AG04450 (cell line): ENCODE measurements around the gene CNTN6. TPM values are rescaled to one million over a fixed set of nuclear protein-coding genes. Genes with fewer than 3 reads are reported as not detected.

Source experiments
- CTCF ChIA-PET: fragments of 300-600, 350-600 bp; formaldehyde crosslinking; extraction: SDS; loops from one replicate; lab custom pipeline; 2022; ENCODE audit warnings: antibody characterized with exemption, inconsistent platforms; lab: Charles Lee
- POLR2A ChIA-PET: fragments of 350-600 bp; formaldehyde crosslinking; extraction: SDS; loops from one replicate; lab custom pipeline; 2021; ENCODE audit warnings: antibody characterized with exemption, inconsistent platforms; lab: Yijun Ruan, JAX
- DNase-seq: peaks from one replicate; pipeline ENCODE4 v3.0.0-alpha.2; 2011; ENCODE audit warnings: low read depth, low spot score
- H3K27ac ChIP-seq: one replicate; pipeline ENCODE4 v1.5.1; 2012; ENCODE audit warnings: low read depth, low read length, control low read depth
- H3K27me3 ChIP-seq: one replicate; pipeline ENCODE4 v1.6.0; 2012; ENCODE audit warnings: low read length; ENCODE audit not compliant: control insufficient read depth, insufficient read depth
- H3K4me3 ChIP-seq: 2 replicates; pipeline ENCODE4 v1.5.1; 2011; ENCODE audit warnings: mild to moderate bottlenecking, low read depth, low read length, control low read depth
- H3K9me3 ChIP-seq: 2 replicates; pipeline ENCODE4 v1.5.1; 2012; ENCODE audit warnings: low read length; ENCODE audit not compliant: control insufficient read depth, insufficient read depth
- polyA plus RNA-seq: library from polyadenylated mRNA; depleted of rRNA; stranded (reverse); fragments of >200 nt; gene quantifications from 2 replicates; pipeline ENCODE4 v1.2.3, GENCODE V29; 2011
- TF ChIP-seq, protein P1 (sequence below): IDR thresholded peaks from 2 replicates; pipeline ENCODE4 v1.5.1; 2011; ENCODE audit warnings: low read depth, low read length, control low read depth, inconsistent platforms

CNTN6 gene
- polyA plus RNA-seq, 1 experiment, result not detected

DNA sequence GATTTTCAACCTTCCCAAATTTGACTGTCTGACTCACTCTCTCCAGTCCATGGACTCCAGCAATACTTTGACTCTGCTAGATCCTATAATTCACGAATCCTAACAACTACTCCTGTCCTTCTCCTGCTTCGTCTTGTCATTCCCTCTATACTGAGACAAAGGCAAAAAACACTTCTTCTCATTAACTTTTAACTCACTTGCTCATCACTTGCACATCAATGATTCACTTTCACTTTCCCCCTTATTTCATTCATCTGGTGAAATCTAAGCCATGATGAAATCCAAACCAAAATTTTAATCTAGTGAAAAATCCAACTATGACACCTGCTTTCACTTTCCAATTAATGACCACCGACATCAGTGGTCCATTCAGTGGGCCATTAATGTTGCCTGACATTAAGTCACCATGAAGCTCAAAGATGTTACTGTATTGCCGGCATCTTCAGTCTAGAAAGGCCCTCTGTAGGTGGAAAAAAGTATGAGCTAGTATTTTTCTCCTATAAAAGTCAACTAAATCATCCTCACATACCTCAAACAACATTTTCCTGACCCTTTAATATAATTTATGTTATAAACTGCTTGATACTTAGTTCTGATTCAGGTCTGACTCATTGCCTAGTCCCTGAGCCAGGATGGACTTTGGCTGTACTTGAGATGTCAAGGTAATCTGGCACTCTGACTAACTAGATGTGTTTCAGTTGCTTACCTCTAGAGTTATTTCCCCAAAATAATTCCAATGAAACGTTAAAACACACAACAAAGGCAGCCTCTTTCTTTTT, 158.6 kb downstream of the CNTN6 start:
- ChIA-PET POLR2A (no interaction called here), CTCF (no interaction called here)
- Histone ChIP-seq H3K9me3 (peaks cover 3% of the 10 kb centered on the region; the same call in 1 of the 2 replicates), H3K27me3 (no peaks in the 10 kb centered on the region), H3K4me3 (no peak overlapping the region), H3K27ac (no peak overlapping the region)
- no peak for DNase-seq
- TF ChIP-seq, protein P1, sequence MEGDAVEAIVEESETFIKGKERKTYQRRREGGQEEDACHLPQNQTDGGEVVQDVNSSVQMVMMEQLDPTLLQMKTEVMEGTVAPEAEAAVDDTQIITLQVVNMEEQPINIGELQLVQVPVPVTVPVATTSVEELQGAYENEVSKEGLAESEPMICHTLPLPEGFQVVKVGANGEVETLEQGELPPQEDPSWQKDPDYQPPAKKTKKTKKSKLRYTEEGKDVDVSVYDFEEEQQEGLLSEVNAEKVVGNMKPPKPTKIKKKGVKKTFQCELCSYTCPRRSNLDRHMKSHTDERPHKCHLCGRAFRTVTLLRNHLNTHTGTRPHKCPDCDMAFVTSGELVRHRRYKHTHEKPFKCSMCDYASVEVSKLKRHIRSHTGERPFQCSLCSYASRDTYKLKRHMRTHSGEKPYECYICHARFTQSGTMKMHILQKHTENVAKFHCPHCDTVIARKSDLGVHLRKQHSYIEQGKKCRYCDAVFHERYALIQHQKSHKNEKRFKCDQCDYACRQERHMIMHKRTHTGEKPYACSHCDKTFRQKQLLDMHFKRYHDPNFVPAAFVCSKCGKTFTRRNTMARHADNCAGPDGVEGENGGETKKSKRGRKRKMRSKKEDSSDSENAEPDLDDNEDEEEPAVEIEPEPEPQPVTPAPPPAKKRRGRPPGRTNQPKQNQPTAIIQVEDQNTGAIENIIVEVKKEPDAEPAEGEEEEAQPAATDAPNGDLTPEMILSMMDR, result no peak

DNA sequence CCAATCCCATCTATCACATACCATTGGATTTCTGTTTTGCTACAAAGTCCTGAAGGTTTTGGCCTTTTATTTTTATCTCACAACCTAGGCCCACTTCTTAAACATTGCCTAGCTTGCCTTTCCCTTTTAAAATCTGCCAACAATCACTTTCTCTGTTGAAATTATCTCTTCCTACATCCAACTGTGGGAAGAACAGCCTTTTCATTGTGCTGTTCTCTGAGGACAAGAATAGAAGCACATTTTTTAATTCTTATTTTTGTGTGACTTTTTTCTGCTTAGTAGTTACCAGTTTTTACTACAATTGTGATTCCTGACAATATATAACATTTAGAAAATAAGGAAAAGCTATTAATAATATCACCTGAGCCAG, 159.2 kb downstream of the CNTN6 start:
- Histone ChIP-seq H3K27ac (no peak overlapping the region), H3K27me3 (no peaks in the 10 kb centered on the region), H3K4me3 (no peak overlapping the region), H3K9me3 (peaks cover 3% of the 10 kb centered on the region; the same call in 1 of the 2 replicates)
- no peak for DNase-seq
- TF ChIP-seq, protein P1, result no peak
- ChIA-PET CTCF (no interaction called here), POLR2A (no interaction called here)

DNA sequence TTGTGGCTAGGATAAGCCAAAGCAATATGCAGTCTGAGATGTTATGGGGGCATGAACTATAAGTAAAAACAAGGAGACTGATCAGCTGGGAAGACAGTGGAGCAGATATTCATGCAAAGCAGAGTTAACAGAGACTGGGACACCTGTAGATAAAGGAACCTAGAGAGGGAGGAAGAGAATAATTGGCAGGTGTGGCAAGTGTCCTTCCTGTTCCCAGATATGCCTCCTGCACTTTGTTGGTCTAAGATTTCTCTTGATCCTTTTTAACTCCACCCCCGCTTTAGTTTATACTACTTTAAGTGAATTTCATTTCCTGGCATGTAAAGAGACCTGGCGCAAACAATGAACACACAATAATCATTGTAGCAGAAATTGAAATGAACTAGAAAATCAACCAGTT, 169.4 kb downstream of the CNTN6 start:
- peaks cover 6% of the 10 kb centered on the region for H3K9me3 ChIP-seq
- DNase-seq, result no peak
- TF ChIP-seq, protein P1, result no peak
- no peaks in the 10 kb centered on the region for H3K27me3 ChIP-seq
- ChIA-PET POLR2A (no interaction called here), CTCF (no interaction called here)
- no peak overlapping the region for H3K27ac ChIP-seq
- H3K4me3 ChIP-seq, result no peak overlapping the region

DNA sequence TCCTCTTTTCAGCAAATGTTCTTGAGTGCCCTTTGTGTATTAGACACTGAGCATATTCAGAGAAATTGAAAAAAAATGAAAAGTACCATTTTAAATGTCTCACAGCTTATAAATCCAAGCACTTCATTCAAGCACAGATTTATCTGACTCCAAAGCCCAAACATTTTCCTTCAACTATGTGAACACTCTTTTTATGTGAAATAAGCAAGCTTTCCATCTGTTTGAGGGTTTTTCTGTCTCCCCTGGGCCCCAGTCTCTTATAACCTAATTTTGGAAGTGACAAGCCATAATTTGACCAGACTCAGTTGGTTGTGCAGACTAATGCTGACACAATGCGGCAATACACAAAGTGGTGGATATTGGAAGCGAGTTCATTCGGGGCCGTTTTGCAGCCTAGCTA, 170.3 kb downstream of the CNTN6 start:
- DNase-seq, result no peak
- H3K9me3 ChIP-seq, result peaks cover 8% of the 10 kb centered on the region
- no peak overlapping the region for H3K27ac ChIP-seq
- H3K27me3 ChIP-seq, result no peaks in the 10 kb centered on the region
- H3K4me3 ChIP-seq, result no peak overlapping the region
- ChIA-PET CTCF (no interaction called here), POLR2A (no interaction called here)
- TF ChIP-seq, protein P1, result no peak

DNA sequence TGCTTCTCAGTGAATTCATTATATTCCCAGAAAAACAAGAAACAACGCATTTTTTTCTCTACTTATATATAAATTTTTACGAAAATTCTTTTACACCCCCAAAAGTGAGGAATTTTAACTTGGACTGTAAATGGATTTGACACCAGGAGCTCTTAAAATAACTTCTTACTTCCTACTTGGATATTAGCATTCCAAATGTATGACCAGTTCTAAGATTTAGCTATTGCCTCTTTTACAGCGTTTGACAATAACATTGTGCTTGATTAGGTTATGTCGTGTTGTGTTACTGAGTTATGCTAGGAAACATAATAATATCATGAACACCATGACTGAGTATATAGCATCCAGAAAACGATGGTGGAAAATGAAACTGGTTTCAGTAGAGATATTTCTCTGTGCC, 177.0 kb downstream of the CNTN6 start:
- CTCF ChIA-PET, result no interaction called here
- POLR2A ChIA-PET, result no interaction called here
- DNase-seq, result no peak
- Histone ChIP-seq H3K27me3 (no peaks in the 10 kb centered on the region), H3K9me3 (peaks cover 15% of the 10 kb centered on the region), H3K27ac (no peak overlapping the region), H3K4me3 (no peak overlapping the region)
- TF ChIP-seq, protein P1, result no peak
